Gastrocnemius medialis (tissue), 4 donors: Measurements from ENCODE around the gene SPDYE1.
"Not testable (repeated sequence)": the region's sequence is repeated elsewhere in the genome, so short reads cannot be mapped to it uniquely, and the experiment has no call there.

Source experiments
- CTCF ChIP-seq, 5 experiments: fragments of 450-650 bp in 3 of 5; fragments of 200-600 bp in 2 of 5; sonication (generic) in 2 of 5; IDR thresholded peaks in 4 of 5; conservative IDR thresholded peaks in 1 of 5; 1 replicate in 4 of 5; 2 replicates in 1 of 5; pipeline ENCODE4 v1.5.1; 2016 to 2019; ENCODE audit warnings: antibody characterized with exemption in 5 of 5, mild to moderate bottlenecking in 3 of 5, moderate library complexity in 3 of 5
- POLR2A ChIP-seq, 2 donors: fragments of 450-650 bp; IDR thresholded peaks; one replicate each; pipeline ENCODE4 v1.6.1; 2017; ENCODE audit warnings: antibody characterized with exemption in 2 of 2, mild to moderate bottlenecking in 2 of 2, moderate library complexity in 2 of 2

- TF ChIP-seq CTCF (IDR thresholded peaks at IDR 0.05 in 4 of 5, conservative IDR thresholded peaks at IDR 0.05 in 1 of 5); POLR2A (IDR thresholded peaks at IDR 0.05): not testable (repeated sequence)
Observed at GRCh38 chr7:44040493-44040891, 42.8 kb downstream of the SPDYE1 start.
